CD4-positive, alpha-beta T cell treated with Interleukin-21 for 1 hour (primary cell): ENCODE data around the gene ZDHHC1.
A peak's percentile ranks its signal among the peaks of the same experiment; 100 is the strongest.

Experiments
- DNase-seq: peaks from one replicate; pipeline ENCODE4 v3.0.0-alpha.2; 2020

ZDHHC1 gene

GRCh38 chr16:67407176-67407787 is 9.0 kb downstream of the ZDHHC1 start:
- DNase-seq, result no peak

GRCh38 chr16:67406111-67406971 is 9.9 kb downstream of the ZDHHC1 start:
- no peak for DNase-seq

- DNase-seq, result no peak
Observed at GRCh38 chr16:67405336-67405735, 10.9 kb downstream of the ZDHHC1 start.

GRCh38 chr16:67404740-67405226 is 11.5 kb downstream of the ZDHHC1 start:
- DNase-seq, result no peak

- DNase-seq, result no peak
Observed at GRCh38 chr16:67403976-67404555, 12.2 kb downstream of the ZDHHC1 start.

- no peak for DNase-seq
Observed at GRCh38 chr16:67400901-67401300, 15.4 kb downstream of the ZDHHC1 start.

GRCh38 chr16:67399749-67400704 is 16.2 kb downstream of the ZDHHC1 start:
- no peak for DNase-seq

GRCh38 chr16:67399218-67399733 is 17.0 kb downstream of the ZDHHC1 start:
- DNase-seq, result peak; percentile 37

- DNase-seq, result no peak
Observed at GRCh38 chr16:67398546-67399217, 17.6 kb downstream of the ZDHHC1 start.

- no peak for DNase-seq
Observed at GRCh38 chr16:67397812-67398545, 18.3 kb downstream of the ZDHHC1 start.

- DNase-seq, result no peak
Observed at GRCh38 chr16:67397036-67397801, 19.1 kb downstream of the ZDHHC1 start.

- DNase-seq, result no peak
Observed at GRCh38 chr16:67396159-67397035, 19.9 kb downstream of the ZDHHC1 start.

- no peak for DNase-seq
Observed at GRCh38 chr16:67395458-67396158, 20.7 kb downstream of the ZDHHC1 start.

- DNase-seq, result no peak
Observed at GRCh38 chr16:67395105-67395457, 21.2 kb downstream of the ZDHHC1 start.

- peak; percentile 13 for DNase-seq
Observed at GRCh38 chr16:67394155-67395104, 21.8 kb downstream of the ZDHHC1 start.

- DNase-seq, result no peak
Observed at GRCh38 chr16:67393788-67394154, 22.5 kb downstream of the ZDHHC1 start.

- DNase-seq, result peak; percentile 63
Observed at GRCh38 chr16:67393111-67393787, 23.0 kb downstream of the ZDHHC1 start, which contains the start of gene TPPP3. Gene TPPP3 (minus strand): TSS chr16:67393498. CDS start chr16:67391111, 2,387 bp downstream.
